Neural cell (in vitro differentiated cells): ENCODE measurements around the gene CSMD2. TPM values are rescaled to one million over a fixed set of nuclear protein-coding genes. Genes with fewer than 3 reads are reported as not detected.

Experiments
- H2AFZ ChIP-seq: fragments of 200-600, 300-800 bp; sonication (generic), shearing (Covaris generic); 2 replicates; pipeline ENCODE4 v1.6.0; 2014; ENCODE audit warnings: low read depth, mild to moderate bottlenecking, antibody characterized with exemption, low read length, moderate library complexity
- H3F3A ChIP-seq: fragments of 200-600 bp; shearing (Covaris generic); 2 replicates; pipeline ENCODE4 v1.6.1; 2016; ENCODE audit warnings: mild to moderate bottlenecking, moderate library complexity, mixed read lengths, antibody characterized with exemption, low read length; ENCODE audit not compliant: insufficient read depth, poor library complexity, severe bottlenecking
- H3K27ac ChIP-seq: fragments of 200-600, 300-800 bp; sonication (generic), shearing (Covaris generic); 2 replicates; pipeline ENCODE4 v1.5.1; 2014; ENCODE audit warnings: mild to moderate bottlenecking, low read length, moderate library complexity
- H3K27me3 ChIP-seq: fragments of 300-800, 200-600 bp; sonication (generic), shearing (Covaris generic); 2 replicates; pipeline ENCODE4 v1.6.0; 2014; ENCODE audit warnings: mild to moderate bottlenecking, low read depth, low read length, moderate library complexity; ENCODE audit not compliant: insufficient read depth
- H3K36me3 ChIP-seq: fragments of 300-800, 200-600 bp; sonication (generic), shearing (Covaris generic); 2 replicates; pipeline ENCODE4 v1.5.1; 2014; ENCODE audit warnings: mild to moderate bottlenecking, antibody characterized with exemption, low read length, moderate library complexity; ENCODE audit not compliant: insufficient read depth
- H3K4me2 ChIP-seq: fragments of 300-800, 200-600 bp; sonication (generic), shearing (Covaris generic); 2 replicates; pipeline ENCODE4 v1.6.0; 2014; ENCODE audit warnings: mild to moderate bottlenecking, low read length
- H3K4me3 ChIP-seq: fragments of 300-800, 200-600 bp; sonication (generic), shearing (Covaris generic); 2 replicates; pipeline ENCODE4 v1.5.1; 2014; ENCODE audit warnings: mild to moderate bottlenecking, low read length, moderate library complexity
- H3K79me2 ChIP-seq: fragments of 200-600 bp; shearing (Covaris generic); replicated peaks from 2 replicates; pipeline ENCODE4 v1.6.0; 2014; ENCODE audit warnings: mild to moderate bottlenecking, low read length, moderate library complexity; ENCODE audit not compliant: insufficient read depth
- H3K9ac ChIP-seq: fragments of 300-800, 200-600 bp; sonication (generic), shearing (Covaris generic); 2 replicates; pipeline ENCODE4 v1.6.1; 2016; ENCODE audit warnings: mild to moderate bottlenecking, low read length, mixed read lengths
- H3K9me2 ChIP-seq: fragments of 200-600 bp; shearing (Covaris generic); 2 replicates; pipeline ENCODE4 v1.6.1; 2016; ENCODE audit warnings: mild to moderate bottlenecking, low read length, mixed read lengths; ENCODE audit not compliant: insufficient read depth
- H3K9me3 ChIP-seq: fragments of 200-600, 300-800 bp; sonication (generic), shearing (Covaris generic); 2 replicates; pipeline ENCODE4 v1.6.1; 2016; ENCODE audit warnings: mild to moderate bottlenecking, mixed run types, low read length, moderate library complexity, mixed read lengths
- H4K20me1 ChIP-seq: fragments of 200-600 bp; shearing (Covaris generic); 2 replicates; pipeline ENCODE4 v1.6.1; 2016; ENCODE audit warnings: mild to moderate bottlenecking, mixed run types; ENCODE audit not compliant: insufficient read depth
- EP300 ChIP-seq: fragments of 450-650 bp; conservative IDR thresholded peaks from 2 replicates; pipeline ENCODE4 v1.6.1; 2014; ENCODE audit warnings: antibody characterized with exemption, mild to moderate bottlenecking, moderate library complexity; ENCODE audit not compliant: poor library complexity, severe bottlenecking
- EZH2 ChIP-seq: fragments of 200-600, 300-800 bp; shearing (Covaris generic), sonication (generic); IDR thresholded peaks from 2 replicates; pipeline ENCODE4 v1.6.1; 2014; ENCODE audit warnings: antibody characterized with exemption, low read length, borderline replicate concordance, mild to moderate bottlenecking; ENCODE audit not compliant: insufficient read depth, poor library complexity, severe bottlenecking
- MXI1 ChIP-seq: fragments of 450-650 bp; conservative IDR thresholded peaks from 2 replicates; pipeline ENCODE4 v1.6.1; 2014; ENCODE audit warnings: antibody characterized with exemption, mild to moderate bottlenecking; ENCODE audit not compliant: poor library complexity, severe bottlenecking
- POLR2AphosphoS5 ChIP-seq: IDR thresholded peaks from 2 replicates; pipeline ENCODE4 v1.6.1; 2012
- RAD21 ChIP-seq: fragments of 450-650 bp; conservative IDR thresholded peaks from 2 replicates; pipeline ENCODE4 v1.6.1; 2014; ENCODE audit warnings: antibody characterized with exemption, mild to moderate bottlenecking, moderate library complexity
- SMC3 ChIP-seq: fragments of 450-650 bp; conservative IDR thresholded peaks from 2 replicates; pipeline ENCODE4 v1.6.1; 2014; ENCODE audit warnings: antibody characterized with exemption, mild to moderate bottlenecking, moderate library complexity; ENCODE audit not compliant: poor library complexity
- TAF1 ChIP-seq: IDR thresholded peaks from 2 replicates; pipeline ENCODE4 v1.6.1; 2012; ENCODE audit warnings: low read depth
- polyA plus RNA-seq: library from polyadenylated mRNA; depleted of rRNA; stranded (reverse); fragments of >200 nt; gene quantifications from 2 replicates; pipeline ENCODE4 v1.2.3, GENCODE V29; 2014
- TF ChIP-seq, protein P1 (sequence below): IDR thresholded peaks from 2 replicates; pipeline ENCODE4 v1.6.1; 2012; ENCODE audit warnings: borderline replicate concordance
- TF ChIP-seq, protein P2 (sequence below): fragments of 450-650 bp; IDR thresholded peaks from 2 replicates; pipeline ENCODE4 v1.5.1; 2014; ENCODE audit warnings: antibody characterized with exemption, mild to moderate bottlenecking, moderate library complexity; ENCODE audit not compliant: poor library complexity, severe bottlenecking

Gene CSMD2
- polyA plus RNA-seq, 1 donor from 2014 or later = 9.6 TPM

DNA sequence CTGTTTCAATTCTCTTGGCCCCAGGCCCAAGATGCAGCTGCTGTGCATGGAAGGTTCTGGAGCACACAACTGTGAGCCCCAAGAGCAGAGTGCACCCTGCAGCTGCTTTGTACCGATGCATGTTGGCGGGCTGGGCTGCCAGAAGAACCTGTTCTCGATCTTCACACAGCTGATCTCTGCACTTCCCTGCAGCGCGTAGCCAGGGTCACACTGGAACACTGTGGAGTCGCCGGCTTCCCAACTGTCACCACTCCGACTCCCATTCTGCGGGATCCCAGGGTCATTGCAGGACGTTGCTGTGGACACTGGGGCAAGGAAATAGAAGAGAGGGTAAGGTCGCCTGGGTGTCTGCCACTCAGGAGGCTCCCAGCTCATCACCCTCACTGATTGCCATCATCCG lies 507.2 kb downstream of the CSMD2 start:
- H3F3A ChIP-seq = no peaks in the 10 kb centered on the region
- H4K20me1 ChIP-seq = no peaks in the 10 kb centered on the region
- H3K9me3 ChIP-seq = no peaks in the 10 kb centered on the region
- no peaks in the 10 kb centered on the region for H3K27me3 ChIP-seq
- no peak overlapping the region for H2AFZ ChIP-seq
- H3K9ac ChIP-seq = no peak overlapping the region
- H3K27ac ChIP-seq = no peak overlapping the region
- no peak for TF ChIP-seq TAF1
- TF ChIP-seq SMC3 = no peak
- TF ChIP-seq, protein P1, sequence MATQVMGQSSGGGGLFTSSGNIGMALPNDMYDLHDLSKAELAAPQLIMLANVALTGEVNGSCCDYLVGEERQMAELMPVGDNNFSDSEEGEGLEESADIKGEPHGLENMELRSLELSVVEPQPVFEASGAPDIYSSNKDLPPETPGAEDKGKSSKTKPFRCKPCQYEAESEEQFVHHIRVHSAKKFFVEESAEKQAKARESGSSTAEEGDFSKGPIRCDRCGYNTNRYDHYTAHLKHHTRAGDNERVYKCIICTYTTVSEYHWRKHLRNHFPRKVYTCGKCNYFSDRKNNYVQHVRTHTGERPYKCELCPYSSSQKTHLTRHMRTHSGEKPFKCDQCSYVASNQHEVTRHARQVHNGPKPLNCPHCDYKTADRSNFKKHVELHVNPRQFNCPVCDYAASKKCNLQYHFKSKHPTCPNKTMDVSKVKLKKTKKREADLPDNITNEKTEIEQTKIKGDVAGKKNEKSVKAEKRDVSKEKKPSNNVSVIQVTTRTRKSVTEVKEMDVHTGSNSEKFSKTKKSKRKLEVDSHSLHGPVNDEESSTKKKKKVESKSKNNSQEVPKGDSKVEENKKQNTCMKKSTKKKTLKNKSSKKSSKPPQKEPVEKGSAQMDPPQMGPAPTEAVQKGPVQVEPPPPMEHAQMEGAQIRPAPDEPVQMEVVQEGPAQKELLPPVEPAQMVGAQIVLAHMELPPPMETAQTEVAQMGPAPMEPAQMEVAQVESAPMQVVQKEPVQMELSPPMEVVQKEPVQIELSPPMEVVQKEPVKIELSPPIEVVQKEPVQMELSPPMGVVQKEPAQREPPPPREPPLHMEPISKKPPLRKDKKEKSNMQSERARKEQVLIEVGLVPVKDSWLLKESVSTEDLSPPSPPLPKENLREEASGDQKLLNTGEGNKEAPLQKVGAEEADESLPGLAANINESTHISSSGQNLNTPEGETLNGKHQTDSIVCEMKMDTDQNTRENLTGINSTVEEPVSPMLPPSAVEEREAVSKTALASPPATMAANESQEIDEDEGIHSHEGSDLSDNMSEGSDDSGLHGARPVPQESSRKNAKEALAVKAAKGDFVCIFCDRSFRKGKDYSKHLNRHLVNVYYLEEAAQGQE = no peak
- TF ChIP-seq, protein P2, sequence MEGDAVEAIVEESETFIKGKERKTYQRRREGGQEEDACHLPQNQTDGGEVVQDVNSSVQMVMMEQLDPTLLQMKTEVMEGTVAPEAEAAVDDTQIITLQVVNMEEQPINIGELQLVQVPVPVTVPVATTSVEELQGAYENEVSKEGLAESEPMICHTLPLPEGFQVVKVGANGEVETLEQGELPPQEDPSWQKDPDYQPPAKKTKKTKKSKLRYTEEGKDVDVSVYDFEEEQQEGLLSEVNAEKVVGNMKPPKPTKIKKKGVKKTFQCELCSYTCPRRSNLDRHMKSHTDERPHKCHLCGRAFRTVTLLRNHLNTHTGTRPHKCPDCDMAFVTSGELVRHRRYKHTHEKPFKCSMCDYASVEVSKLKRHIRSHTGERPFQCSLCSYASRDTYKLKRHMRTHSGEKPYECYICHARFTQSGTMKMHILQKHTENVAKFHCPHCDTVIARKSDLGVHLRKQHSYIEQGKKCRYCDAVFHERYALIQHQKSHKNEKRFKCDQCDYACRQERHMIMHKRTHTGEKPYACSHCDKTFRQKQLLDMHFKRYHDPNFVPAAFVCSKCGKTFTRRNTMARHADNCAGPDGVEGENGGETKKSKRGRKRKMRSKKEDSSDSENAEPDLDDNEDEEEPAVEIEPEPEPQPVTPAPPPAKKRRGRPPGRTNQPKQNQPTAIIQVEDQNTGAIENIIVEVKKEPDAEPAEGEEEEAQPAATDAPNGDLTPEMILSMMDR = no peak
- TF ChIP-seq EP300 = no peak
- no peak for TF ChIP-seq POLR2AphosphoS5
- no peak for TF ChIP-seq RAD21
- no peak for TF ChIP-seq EZH2
- no peak for TF ChIP-seq MXI1
- no peaks in the 10 kb centered on the region for H3K79me2 ChIP-seq
- H3K36me3 ChIP-seq = no peaks in the 10 kb centered on the region
- no peak overlapping the region for H3K4me3 ChIP-seq
- no peaks in the 10 kb centered on the region for H3K9me2 ChIP-seq
- H3K4me2 ChIP-seq = no peak overlapping the region

DNA sequence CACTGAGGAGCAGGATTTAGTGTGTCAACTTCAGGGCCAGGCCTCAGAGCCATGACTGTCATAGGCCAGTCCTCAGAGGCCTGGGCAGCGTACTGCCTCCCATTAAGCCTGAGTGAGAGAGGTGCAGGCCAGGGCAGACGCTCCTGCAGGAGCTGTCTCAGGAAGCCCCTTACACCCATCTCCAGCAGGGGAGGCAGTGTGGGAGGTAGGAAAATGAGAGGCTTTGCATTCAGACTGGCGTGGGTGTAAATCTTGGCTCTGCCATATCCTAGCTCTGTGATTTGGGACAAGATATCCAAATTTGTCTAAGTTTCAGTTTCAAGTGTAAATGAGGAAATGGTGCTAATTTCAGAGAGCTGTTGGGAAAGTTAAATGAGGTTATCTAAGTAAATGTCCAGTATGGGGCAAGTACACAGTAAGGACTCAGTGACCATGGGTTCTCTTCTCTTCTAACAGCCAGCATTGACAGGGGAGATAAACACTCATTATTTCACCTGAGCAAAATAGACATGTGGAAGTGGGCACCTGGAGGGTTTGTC lies 508.5 kb downstream of the CSMD2 start:
- H3K79me2 ChIP-seq = no peaks in the 10 kb centered on the region
- no peaks in the 10 kb centered on the region for H3K36me3 ChIP-seq
- no peaks in the 10 kb centered on the region for H3K9me2 ChIP-seq
- H3K4me2 ChIP-seq = no peak overlapping the region
- no peaks in the 10 kb centered on the region for H4K20me1 ChIP-seq
- TF ChIP-seq TAF1 (no peak), SMC3 (no peak), EZH2 (no peak), POLR2AphosphoS5 (no peak), EP300 (no peak), MXI1 (no peak), RAD21 (no peak)
- TF ChIP-seq, protein P1 = no peak
- TF ChIP-seq, protein P2 = no peak
- H3K27me3 ChIP-seq = no peaks in the 10 kb centered on the region
- no peaks in the 10 kb centered on the region for H3F3A ChIP-seq
- no peak overlapping the region for H3K27ac ChIP-seq
- H3K9me3 ChIP-seq = no peaks in the 10 kb centered on the region
- H3K9ac ChIP-seq = no peak overlapping the region
- no peak overlapping the region for H2AFZ ChIP-seq
- H3K4me3 ChIP-seq = no peak overlapping the region
